GM19438 (cell line): ENCODE results near the gene CDH4.

ENCODE experiments used
- ATAC-seq: cut with Tn5 transposase; IDR thresholded peaks from one replicate; pipeline ENCODE4 v1.9.1; 2021; ENCODE audit warnings: low read depth; ENCODE audit not compliant: unreplicated experiment

CDH4 gene

GRCh38 chr20:61885759-61886715 lies 634.0 kb downstream of the CDH4 start:
- ATAC-seq: no peak

GRCh38 chr20:61886721-61887595 lies 634.9 kb downstream of the CDH4 start:
- no peak for ATAC-seq

- no peak for ATAC-seq
These were observed 635.6 kb downstream of the CDH4 start for GRCh38 chr20:61887596-61888093.

- no peak for ATAC-seq
These were observed 636.2 kb downstream of the CDH4 start for GRCh38 chr20:61888101-61888865.

- ATAC-seq: no peak
These were observed 637.6 kb downstream of the CDH4 start for GRCh38 chr20:61889659-61890058.

GRCh38 chr20:61890210-61890609 lies 638.1 kb downstream of the CDH4 start:
- no peak for ATAC-seq

GRCh38 chr20:61891476-61891875 lies 639.4 kb downstream of the CDH4 start:
- ATAC-seq: no peak

GRCh38 chr20:61891916-61892649 lies 640.0 kb downstream of the CDH4 start:
- no peak for ATAC-seq

- ATAC-seq: no peak
These were observed 643.0 kb downstream of the CDH4 start for GRCh38 chr20:61895016-61895415.

GRCh38 chr20:61895686-61896057 lies 643.6 kb downstream of the CDH4 start:
- no peak for ATAC-seq

- no peak for ATAC-seq
These were observed 644.2 kb downstream of the CDH4 start for GRCh38 chr20:61896058-61896961.

- ATAC-seq: no peak
These were observed 645.6 kb downstream of the CDH4 start for GRCh38 chr20:61897401-61898295.

- no peak for ATAC-seq
These were observed 646.3 kb downstream of the CDH4 start for GRCh38 chr20:61898405-61898804.

- no peak for ATAC-seq
These were observed 648.2 kb downstream of the CDH4 start for GRCh38 chr20:61900011-61900944.

GRCh38 chr20:61900945-61901293 lies 648.9 kb downstream of the CDH4 start:
- ATAC-seq: no peak

- ATAC-seq: no peak
These were observed 649.5 kb downstream of the CDH4 start for GRCh38 chr20:61901392-61902220.
